Activated CD4-positive, alpha-beta T cell treated with anti-CD3 and anti-CD28 coated beads, Interleukin-2, amount 50 U/mL, for 1 hour (primary cell): ENCODE measurements around the gene DNAH17.

ENCODE experiments used
- DNase-seq: peaks from one replicate; pipeline ENCODE4 v3.0.0-alpha.2; 2020

DNAH17 gene

GRCh38 chr17:78449983-78450595, 127.1 kb downstream of the DNAH17 start:
- no peak for DNase-seq

GRCh38 chr17:78448356-78448993, 128.7 kb downstream of the DNAH17 start:
- no peak for DNase-seq

GRCh38 chr17:78446833-78447232, 130.4 kb downstream of the DNAH17 start:
- no peak for DNase-seq

GRCh38 chr17:78444392-78444791, 132.8 kb downstream of the DNAH17 start:
- no peak for DNase-seq

GRCh38 chr17:78442648-78443218, 134.5 kb downstream of the DNAH17 start:
- DNase-seq: no peak

GRCh38 chr17:78441271-78441971, 135.8 kb downstream of the DNAH17 start:
- DNase-seq: no peak

GRCh38 chr17:78438694-78439325, 138.4 kb downstream of the DNAH17 start:
- DNase-seq: no peak

GRCh38 chr17:78438271-78438691, 138.9 kb downstream of the DNAH17 start:
- no peak for DNase-seq

- no peak for DNase-seq
These were observed 139.6 kb downstream of the DNAH17 start for GRCh38 chr17:78437508-78438169.

GRCh38 chr17:78435330-78436005, 141.7 kb downstream of the DNAH17 start:
- DNase-seq: no peak

GRCh38 chr17:78434455-78435329, 142.5 kb downstream of the DNAH17 start:
- no peak for DNase-seq

GRCh38 chr17:78433780-78434335, 143.3 kb downstream of the DNAH17 start:
- no peak for DNase-seq

GRCh38 chr17:78433013-78433727, 144.0 kb downstream of the DNAH17 start:
- no peak for DNase-seq

- DNase-seq: no peak
These were observed 144.8 kb downstream of the DNAH17 start for GRCh38 chr17:78432226-78433012.

GRCh38 chr17:78431692-78431958, 145.6 kb downstream of the DNAH17 start:
- DNase-seq: no peak

GRCh38 chr17:78430892-78431691, 146.1 kb downstream of the DNAH17 start:
- no peak for DNase-seq

GRCh38 chr17:78429618-78429995, 147.6 kb downstream of the DNAH17 start:
- DNase-seq: no peak

- DNase-seq: no peak
These were observed 148.2 kb downstream of the DNAH17 start for GRCh38 chr17:78428836-78429617.
